Measurements from ENCODE around the gene ADORA2B.
"Not testable (repeated sequence)": the region's sequence is repeated elsewhere in the genome, so short reads cannot be mapped to it uniquely, and the experiment has no call there.

Gene ADORA2B

DNA sequence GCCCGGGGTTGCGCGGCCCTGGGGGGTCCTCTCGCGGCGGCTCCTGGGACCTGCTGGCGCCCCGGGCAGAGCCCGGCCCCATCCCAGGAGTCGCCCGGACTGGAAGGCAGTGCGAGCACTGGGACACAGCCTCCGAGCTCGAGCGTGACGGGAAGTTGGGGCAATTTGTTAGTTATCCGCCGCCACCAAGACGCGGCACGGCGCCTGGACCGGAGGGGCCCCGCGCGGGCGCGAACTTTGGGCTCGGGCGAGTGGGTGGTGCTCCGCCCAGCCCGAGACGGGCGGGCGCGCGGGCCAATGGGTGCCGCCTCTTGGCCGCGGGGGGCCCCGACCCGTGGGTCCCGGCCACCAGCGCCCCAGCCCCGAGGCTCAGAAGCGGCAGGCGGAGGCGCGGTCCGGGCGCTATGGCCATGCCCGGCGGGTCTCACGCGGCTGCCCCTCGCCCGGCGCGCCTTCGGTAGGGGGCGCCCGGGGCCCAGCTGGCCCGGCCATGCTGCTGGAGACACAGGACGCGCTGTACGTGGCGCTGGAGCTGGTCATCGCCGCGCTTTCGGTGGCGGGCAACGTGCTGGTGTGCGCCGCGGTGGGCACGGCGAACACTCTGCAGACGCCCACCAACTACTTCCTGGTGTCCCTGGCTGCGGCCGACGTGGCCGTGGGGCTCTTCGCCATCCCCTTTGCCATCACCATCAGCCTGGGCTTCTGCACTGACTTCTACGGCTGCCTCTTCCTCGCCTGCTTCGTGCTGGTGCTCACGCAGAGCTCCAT is at the start of gene ADORA2B:
Gene ADORA2B (plus strand): TSS at position 372 of the 768 bp plus-strand sequence. CDS start 119 bp downstream, at position 491.
- peak in 3 of 14 donors; percentile 25 to 56 (median 27) for DNase-seq

DNA sequence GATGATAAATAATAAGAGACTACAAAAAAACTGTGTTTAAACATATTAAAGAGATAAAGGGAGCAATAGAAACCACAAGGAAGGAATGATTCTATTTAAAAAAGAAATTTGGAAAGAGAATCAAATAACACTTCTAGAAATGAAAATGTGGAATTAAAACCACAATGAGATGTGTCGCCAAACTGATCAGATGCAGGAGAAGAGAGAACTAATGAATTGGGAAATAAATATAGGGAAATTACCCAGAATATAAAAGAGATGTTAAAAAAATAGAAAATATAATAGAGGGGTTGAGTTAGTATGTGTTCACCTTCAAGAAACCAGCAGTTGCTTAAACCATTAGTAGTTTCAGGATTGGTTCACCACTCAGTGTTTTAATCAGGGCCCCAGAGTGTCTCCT is 48.7 kb upstream of the ADORA2B start:
- no peak for DNase-seq

DNA sequence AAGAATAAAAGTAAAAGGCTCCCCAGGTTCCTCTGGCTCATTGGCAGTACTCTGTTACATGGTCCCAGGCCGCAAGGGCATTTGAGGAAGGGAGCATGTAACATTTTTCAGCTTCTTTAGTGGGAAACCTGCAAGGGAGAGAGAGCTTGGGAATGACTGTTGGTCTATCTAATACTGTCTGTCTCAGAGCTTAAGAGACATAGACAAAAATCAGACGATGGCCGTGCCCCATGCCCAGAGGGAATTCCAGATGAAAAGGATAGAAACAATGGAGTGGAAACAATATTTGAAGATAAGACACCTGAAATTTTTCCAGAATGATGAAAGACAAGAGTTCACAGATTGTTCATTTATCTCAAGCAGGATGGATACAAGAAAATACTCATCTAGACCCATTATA is 48.1 kb upstream of the ADORA2B start:
- DNase-seq = no peak

DNA sequence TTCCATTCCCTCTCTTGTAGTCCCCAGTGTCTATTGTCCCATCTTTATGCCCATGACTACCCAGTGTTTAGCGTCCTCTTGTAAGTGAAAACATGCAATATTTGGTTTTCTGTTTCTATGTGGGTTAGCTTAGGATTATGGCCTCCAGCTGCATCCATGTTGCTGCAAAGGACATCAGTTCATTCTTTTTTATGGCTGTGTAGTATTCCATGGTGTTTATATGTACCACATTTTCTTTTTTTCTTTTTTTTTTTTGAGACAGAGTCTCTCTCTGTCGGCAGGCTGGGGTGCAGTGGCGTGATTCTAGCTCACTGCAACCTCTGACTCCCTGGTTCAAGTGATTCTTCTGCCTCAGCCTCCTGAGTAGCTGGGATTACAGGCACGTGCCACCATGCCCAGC is 45.3 kb upstream of the ADORA2B start:
- DNase-seq = not testable (repeated sequence)

DNA sequence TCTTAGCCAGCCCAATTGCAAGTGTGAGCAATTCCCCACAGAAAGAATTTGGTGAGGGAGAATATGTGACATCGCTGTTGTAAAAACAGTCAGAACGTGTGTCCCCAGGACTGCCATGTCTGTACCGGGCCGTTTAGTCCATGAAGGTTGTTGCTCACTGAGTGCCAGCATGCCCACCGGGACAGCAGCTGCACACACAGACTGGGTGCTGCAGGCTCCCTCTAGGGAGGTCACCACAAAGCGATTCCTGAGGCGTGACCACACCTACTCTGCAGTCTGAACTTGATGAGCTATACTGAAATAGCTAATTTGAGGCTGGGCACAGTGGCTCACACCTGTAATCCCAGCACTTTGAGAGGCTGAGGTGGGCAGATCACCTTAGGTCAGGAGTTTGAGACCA is 44.1 kb upstream of the ADORA2B start:
- no peak for DNase-seq

DNA sequence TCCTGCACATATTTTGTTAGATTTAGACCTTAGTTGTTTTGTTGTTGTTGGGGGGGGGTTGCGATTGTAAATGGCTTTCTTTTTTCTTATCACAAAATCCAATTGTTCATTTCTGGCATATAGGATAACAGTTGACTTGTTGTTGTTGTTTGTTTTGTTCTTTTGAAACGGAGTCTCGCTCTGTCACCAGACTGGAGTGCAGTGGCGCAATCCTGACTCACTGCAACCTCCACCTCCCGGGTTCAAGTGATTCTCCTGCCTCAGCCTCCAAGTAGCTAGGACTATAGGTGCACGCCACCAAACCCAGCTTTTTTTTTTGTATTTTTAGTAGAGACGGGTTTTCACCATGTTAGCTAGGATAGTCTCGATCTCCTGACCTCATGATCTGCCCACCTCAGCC is 39.7 kb upstream of the ADORA2B start:
- not testable (repeated sequence) for DNase-seq

DNA sequence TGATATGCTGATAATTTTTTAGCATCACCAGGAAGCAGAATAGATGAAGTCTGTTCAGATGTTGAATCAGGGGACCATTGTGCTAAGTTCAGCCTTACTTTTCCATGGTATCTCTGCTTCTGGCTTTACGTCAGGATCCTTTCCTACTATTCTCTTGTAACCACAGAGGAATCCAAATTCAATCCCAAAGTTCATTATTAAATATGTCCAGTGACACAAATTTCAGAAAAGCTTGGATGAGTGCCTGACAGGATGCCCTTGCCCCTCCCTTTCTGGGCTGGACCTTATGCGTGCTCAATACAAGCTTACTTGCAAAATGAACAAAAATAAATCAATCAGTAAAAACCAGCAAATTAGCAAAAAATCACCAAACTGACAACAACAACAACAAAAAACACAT is 37.6 kb upstream of the ADORA2B start:
- DNase-seq = no peak

DNA sequence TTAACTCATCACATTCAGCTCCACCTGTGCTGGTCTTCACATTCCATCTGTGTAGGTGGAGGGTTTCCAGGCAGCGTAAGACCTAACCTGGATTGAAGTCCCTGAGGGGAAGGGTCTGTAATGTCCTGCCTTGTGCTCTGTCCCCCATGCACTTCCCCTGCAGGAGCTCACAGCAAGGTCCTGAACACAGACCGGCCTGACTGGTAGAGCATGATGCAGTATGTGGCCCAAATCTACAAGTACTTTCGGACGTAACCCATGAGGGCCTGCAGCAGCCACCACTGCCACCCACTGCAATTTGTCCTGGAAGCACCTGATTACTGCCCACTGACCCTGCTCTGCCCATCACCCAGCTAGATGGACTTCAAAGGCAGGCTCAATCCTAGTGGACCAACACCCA is 36.6 kb upstream of the ADORA2B start:
- no peak for DNase-seq

DNA sequence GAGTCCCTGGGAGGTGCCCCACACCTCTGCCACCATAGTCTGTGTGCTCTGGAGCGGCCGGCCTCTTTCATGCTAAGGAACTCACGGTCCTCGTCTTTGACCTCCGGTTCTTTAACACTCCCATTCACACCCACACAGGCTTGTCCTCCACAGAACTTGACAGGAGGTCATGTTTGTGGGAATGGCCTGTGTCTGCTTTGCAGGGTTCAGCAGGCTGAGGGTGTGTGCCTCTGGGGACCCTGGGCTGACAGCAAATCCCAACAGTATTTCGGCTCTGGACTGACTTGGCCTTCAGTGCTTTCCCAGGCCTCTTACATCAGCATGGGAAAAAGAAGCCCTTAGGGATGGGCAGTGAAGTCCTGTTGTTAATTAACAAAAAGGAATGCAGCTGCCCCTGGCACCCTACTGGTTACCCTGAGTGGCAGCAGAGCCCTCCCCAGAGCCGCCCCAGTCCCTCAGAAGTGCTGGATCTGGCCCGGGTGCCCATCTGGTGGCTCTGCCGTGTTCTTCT is 35.4 kb upstream of the ADORA2B start:
- no peak for DNase-seq

DNA sequence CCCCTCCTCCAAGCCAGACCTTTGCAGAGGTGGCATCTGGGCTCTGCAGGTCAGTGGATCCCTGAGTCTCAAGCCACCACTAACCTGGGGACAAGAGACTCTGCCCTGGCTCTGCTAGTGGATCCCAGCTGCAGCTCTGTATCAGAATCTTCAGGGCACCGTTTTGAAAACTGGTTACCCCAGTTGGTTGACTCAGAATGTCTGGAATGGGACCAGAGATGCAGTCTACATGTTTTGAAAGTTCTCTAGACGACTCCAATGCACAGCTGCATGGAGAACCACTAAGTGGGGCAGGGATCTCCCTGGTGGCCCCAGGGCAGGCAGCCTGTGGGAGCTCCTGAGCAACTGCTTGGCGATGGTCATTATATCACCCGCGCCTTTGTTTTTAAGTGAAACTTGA is 34.1 kb upstream of the ADORA2B start:
- no peak for DNase-seq

DNA sequence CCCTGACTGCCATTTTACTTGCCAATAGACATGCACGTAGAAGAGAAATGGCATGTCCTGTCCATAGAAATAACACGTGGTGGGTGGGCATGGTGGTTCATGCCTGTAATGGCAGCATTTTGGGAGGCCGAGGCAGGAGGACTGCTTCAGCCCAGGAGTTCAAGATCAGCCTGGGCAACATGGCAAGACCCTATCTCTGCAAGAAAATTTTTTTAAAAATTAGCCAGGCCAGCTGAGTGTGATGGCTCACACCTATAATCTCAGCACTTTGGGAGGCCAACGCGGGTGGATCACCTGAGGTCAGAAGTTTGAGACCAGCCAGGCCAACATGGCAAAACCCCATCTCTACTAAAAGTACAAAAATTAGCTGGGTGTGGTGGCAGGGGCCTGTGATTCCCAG is 33.2 kb upstream of the ADORA2B start:
- not testable (repeated sequence) for DNase-seq

DNA sequence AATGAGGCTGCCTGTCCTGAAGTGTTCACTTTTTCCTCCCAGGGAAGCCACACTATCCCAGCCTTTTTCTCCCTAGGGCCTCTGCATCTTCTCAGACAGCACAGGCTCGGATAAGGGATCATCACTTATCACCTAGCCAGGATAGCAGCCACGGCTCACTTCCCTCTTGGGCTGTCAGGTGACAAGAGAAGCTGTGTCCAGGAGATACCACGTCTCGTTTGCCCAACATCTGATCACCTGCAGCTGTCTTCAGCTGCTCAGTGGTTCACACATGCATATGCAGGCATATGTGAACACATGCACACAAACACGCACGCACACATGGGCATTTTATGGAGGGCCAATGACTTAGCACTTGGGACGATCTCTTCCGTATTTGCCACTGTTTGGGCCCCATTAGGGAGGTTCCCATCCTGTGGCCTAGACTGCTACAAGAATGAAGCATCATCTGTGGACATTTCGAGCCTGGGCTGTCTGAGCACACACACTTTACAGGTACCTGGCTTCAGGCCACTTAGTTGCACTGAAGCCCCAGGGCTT is 32.4 kb upstream of the ADORA2B start:
- no peak for DNase-seq

DNA sequence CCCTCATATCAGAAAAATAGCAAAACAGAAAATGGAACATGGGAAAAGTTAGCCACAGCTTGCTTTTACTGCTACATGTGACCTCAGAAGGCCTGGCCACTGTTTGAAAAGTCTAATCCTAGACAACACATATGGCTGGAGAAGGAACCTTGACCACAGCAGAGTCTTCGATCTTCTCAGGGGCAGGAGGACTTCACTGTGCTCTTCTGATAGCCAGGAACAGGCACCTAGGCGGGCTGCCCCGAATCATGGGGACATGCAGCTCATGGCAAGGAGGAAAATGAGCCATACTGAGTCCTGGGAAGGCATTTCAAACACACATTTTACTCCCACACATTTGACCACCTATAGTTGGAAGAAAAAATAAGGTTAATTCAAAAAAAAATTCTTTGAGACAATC is 31.1 kb upstream of the ADORA2B start:
- no peak for DNase-seq

DNA sequence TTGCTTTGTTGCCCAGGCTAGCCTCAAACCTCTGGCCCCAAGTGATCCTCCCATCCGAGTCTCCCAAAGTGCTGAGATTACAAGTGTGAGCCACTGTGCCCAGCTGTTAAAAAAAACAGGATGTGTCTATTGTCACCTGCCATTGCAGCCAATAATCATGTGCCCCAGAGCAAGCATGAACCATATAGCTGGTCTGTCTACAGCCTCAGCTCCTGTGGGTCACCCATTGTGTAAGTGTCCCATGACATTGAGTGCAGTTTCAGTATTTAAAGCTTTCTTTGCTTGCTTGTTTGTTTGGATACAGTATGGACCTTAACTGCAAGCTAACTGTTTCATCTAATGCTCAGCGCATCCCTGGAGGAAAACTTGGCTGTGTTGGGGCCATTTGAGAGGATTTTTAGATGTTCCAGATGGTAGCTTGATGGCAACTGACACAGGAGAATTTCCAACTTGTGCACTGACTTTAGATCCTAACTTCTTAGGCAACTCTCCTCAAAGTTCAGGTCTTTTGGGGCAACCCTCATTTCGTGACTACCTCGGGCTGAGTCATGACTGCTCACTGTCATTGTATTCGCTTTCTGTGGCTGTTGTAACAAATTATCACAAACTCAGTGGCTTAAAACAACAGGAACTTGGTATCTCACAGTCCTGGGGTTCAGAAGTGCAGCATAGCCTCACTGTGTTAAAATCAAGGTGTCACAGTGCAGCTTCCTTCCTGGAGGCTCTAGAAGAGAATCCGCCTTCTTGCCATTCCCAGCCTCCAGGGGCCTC is 30.3 kb upstream of the ADORA2B start:
- no peak for DNase-seq

DNA sequence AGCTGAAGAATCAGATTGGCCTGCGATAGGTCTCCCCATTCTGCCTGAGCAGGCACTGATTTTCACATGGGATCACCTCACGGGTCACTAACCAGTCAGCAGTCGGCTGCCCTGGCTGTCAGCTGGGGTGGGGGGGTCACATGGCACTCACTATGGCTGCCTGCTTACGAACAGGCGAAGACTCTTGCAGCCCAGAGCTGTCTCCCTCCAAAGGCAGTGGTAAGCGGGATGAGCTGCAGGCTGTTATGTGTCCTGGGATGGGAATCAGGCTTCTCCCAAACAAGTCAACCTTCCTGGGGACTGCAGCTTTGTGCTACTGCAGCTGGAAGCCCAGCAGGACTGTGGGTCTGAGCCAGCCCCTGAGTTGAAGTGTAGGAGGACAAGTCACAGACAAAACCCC is 29.0 kb upstream of the ADORA2B start:
- no peak for DNase-seq

DNA sequence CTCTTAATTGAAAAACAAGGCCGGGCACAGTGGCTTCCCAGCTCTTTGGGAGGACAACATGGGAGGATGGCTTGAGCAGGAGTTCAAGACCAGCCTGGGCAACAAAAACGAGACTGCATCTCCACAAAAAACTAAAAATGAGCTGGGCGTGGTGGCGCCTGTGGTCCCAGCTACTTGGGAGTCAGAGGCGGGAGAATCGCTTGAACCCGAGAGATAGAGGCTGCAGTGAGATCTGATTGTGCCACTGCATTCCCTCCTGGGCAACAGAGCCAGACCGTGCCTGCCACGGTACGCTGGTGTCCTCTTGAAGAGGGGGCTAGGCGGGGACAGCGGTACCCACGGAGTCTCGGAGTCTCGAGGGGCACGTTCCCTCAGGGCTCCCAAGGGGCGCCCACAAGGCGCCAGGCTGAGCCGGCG is 27.9 kb upstream of the ADORA2B start:
- no peak for DNase-seq

DNA sequence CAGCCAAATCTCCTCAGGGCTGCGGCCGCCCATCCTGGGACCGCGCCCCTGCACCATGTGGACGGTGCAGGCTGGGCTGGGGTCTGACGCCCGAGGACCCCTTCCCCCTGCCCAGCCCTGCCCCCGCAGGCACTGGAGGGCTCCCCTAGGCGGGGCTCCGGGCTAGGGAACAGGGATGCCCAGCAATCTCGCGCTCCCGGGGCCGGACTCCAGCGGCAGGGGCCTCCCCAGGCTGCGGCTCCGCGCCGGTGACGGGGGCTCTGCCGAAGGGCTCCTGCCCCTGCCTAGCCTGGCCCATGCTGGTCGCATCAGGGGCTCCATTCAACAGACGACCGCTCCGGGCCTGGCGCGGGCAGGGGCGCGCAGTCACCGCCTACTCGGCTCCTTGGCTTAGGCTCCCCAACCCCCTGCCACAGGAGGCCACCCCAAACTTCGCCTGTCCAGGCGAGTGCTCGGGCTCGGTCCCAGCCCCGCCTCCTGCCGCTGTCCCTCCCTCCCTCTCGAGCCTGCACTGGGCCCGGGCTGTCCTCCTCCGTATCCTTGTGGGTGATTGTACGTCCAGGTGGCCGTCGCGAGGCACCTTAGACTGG is 27.4 kb upstream of the ADORA2B start:
- no peak for DNase-seq

DNA sequence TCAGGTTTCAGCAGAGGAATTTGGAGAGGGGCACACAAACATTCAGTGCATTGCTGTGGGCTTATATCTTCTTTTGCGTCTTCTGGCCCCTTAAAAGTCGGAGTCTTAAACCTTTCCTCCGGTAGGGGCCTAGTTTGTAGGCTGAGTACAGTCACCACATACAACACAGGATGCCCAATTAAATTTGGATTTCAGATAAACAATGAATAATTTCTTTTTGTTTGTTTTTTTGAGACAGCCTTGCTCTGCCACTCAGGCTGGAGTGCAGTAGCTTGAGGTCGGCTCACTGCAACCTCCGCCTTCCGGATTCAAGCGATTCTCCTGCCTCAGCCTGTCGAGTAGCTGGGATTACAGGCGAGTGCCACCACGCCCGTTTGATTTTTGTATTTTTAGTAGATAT is 26.7 kb upstream of the ADORA2B start:
- no peak for DNase-seq

DNA sequence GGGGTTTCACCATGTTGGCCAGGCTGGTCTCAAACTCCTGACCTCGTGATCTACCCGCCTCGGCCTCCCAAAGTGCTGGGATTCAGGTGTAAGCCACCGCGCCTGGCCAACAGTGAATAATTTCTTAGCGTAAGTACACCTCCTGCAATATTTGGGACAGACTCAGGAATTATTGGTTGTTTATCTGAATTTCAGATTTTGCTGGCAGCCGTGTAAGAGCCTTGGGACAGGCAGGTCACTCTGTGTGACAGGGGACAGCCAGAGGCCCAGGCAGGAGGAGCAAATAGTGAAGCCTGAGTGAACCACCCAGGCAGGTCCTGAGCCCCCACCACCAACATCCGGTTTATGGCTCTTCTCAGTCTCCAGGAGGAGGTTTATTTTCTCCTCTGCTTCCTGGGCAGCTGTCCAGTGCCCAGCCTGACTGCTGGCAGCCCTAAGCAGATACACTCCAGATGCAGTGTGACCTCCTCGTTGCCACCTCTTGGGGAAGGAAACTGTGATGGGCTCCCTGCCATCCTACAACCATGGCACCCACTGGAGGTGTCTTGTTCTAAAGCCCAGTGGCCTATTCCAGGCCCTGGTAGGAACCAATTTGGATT is 26.2 kb upstream of the ADORA2B start:
- no peak for DNase-seq

DNA sequence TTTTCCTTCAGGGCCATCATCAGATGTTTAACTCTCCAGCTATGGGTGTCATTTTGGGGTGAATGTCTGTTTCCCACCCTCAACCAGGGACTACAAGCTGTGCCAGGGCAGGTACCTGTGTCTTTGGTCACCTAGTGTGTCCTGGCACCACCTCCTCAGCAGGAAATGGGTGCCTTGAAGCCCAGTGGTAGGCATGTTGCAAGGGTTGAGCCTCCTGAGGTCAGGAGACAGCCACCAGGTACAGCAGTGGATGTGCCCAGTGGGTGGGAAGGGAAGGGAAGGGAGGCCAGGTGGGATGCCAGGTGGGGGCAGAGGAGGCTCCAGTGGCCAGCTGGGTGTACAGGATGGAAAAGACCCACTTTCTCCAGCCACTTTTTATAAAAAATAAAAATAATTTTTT is 25.5 kb upstream of the ADORA2B start:
- DNase-seq = no peak

DNA sequence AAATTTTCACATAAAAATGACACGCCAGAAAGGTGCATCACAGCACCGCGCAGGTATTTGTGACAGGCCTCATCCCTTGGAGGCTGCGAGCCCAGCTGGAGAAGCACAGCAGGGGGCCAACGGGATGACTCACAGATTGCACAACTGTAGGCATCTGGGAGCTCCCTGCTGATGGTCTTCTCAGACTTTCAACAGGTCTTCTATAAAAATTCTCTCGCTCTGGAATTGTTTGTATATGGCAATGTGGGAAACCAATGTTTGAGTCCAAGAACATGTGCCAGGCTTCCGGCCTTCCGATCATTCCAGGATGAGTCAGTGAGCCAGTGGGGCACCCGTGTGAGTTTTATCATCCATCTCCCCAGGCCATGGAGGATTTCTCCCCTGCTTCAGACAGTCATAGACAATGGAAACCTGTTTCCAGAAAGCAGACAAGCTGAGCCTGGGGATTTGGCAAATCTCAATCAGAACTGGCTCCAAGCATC is 24.1 kb upstream of the ADORA2B start:
- DNase-seq = no peak

DNA sequence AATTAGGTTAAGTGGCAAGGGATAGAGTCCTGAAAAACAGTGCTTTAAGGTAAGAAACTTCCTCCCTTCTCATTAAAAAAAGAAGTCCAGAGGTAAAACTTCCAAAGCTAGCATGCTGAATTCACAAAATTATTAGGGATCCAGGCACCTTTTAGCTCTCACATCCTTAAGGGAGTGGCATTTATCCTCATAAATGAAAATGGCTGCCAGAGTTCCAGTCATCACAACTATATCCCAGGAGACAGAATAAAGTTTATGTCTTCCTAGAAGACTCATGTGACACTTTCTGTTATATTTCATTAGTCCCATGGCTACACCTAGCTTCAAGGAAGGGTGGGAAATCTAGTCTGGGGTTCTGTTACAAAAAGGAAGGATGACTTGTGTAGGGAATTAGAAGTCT is 23.3 kb upstream of the ADORA2B start:
- DNase-seq = no peak

DNA sequence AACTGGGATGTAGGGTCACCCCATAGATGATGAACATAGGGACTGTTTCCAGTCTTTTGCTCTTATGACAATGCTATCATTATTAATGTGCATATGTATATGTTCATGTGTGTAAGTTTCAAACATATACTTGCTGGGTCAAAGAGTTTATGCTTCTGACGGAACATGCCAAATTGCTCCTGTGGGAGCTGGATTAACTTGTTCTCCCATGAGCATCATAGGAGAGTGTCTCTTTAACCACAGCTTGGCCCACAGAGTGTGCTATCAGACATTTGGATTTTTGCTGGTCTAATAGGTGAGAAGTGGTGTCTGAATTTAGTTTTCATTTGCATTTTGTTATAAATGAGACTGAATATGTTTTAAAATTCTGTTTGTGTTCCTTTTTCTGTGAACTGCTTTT is 22.3 kb upstream of the ADORA2B start:
- DNase-seq = no peak

Measured in C1 segment of cervical spinal cord (tissue), 14 donors.